SU-DHL-6 (cell line): Measurements from ENCODE around the gene MAG.

Source experiments
- EZH2phosphoT487 ChIP-seq: fragments of 200-600 bp; sonication (generic), shearing (Covaris generic); conservative IDR thresholded peaks from 2 replicates; pipeline ENCODE4 v1.6.1; 2018; ENCODE audit warnings: mild to moderate bottlenecking, antibody characterized with exemption, low read length, moderate library complexity, mixed read lengths
- TF ChIP-seq, protein P1 (sequence below): fragments of 200-600 bp; sonication (generic); IDR thresholded peaks from one replicate; pipeline ENCODE4 v1.5.1; 2017; ENCODE audit warnings: antibody characterized with exemption, mild to moderate bottlenecking, low read length, moderate library complexity; ENCODE audit not compliant: insufficient read depth, poor library complexity, severe bottlenecking

DNA sequence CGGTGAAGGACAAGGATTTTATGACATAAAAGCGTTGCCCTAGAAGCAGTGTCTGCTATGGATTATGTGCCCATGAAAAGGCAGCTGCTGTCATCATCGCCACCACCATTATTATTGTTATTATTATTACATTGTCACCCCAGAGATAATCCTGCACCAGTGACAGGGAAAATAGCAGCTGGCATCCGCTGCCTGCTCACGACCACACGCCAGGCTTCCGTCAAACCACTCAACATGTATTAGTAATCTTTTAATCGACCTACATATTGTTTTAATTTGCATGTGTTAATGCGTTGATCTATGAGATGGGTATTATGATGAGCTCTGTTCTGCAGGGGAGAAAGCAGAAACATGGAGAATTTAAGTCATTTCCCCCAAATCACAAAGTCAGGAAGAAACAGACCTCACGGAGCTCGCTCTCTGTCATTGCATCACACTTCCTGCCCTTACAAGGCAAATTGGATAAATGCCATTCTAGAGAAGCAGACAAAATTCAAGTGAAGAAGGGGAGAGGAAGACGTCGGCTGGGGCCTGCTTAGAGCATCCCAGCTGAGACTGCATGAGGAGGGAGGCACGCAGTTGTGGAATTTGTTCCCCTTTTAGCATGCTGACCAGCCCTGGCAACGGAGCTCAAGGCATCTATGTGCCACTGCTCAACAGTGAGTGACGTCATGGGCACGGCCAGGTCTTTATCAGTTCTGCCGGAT lies 66.1 kb downstream of the MAG start, which contains the start of gene FFAR3:
- TF ChIP-seq, protein P1, sequence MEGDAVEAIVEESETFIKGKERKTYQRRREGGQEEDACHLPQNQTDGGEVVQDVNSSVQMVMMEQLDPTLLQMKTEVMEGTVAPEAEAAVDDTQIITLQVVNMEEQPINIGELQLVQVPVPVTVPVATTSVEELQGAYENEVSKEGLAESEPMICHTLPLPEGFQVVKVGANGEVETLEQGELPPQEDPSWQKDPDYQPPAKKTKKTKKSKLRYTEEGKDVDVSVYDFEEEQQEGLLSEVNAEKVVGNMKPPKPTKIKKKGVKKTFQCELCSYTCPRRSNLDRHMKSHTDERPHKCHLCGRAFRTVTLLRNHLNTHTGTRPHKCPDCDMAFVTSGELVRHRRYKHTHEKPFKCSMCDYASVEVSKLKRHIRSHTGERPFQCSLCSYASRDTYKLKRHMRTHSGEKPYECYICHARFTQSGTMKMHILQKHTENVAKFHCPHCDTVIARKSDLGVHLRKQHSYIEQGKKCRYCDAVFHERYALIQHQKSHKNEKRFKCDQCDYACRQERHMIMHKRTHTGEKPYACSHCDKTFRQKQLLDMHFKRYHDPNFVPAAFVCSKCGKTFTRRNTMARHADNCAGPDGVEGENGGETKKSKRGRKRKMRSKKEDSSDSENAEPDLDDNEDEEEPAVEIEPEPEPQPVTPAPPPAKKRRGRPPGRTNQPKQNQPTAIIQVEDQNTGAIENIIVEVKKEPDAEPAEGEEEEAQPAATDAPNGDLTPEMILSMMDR = no peak
- no peak for TF ChIP-seq EZH2phosphoT487
